HG02885 (cell line): Measurements from ENCODE around the gene HLA-DMB.
"Not testable (repeated sequence)": the region's sequence is repeated elsewhere in the genome, so short reads cannot be mapped to it uniquely, and the experiment has no call there.

ENCODE experiments used
- ATAC-seq: cut with Tn5 transposase; IDR thresholded peaks from one replicate; pipeline ENCODE4 v1.9.1; 2021; ENCODE audit warnings: mild to moderate bottlenecking; ENCODE audit not compliant: unreplicated experiment, poor library complexity

Gene HLA-DMB

GRCh38 chr6:32952817-32953739 lies 12.2 kb upstream of the HLA-DMB start, which contains the start of gene HLA-DMA:
Gene HLA-DMA (minus strand): TSS chr6:32953097. CDS start chr6:32953036, 61 bp downstream.
- ATAC-seq, result peak; percentile 86

DNA sequence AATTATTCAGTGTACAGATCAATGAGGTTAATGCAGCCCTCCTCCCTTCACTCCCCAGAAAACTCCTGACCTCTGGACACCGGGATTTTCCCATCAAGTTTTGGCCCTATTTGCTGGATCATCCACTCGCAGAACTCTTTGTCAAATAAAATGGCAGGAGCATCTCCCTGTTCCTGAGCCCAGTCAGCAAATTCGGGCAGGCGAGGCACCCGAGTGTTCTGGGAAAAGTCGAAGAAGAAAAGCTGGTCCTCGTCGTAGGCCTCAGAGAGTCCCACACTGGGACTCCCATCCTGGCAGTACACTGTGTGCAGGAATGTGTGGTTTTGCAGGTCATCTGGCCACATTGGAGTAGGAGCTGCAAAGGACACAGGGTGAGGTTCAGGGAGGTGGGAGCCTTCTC lies 9.6 kb upstream of the HLA-DMB start:
- ATAC-seq, result no peak

DNA sequence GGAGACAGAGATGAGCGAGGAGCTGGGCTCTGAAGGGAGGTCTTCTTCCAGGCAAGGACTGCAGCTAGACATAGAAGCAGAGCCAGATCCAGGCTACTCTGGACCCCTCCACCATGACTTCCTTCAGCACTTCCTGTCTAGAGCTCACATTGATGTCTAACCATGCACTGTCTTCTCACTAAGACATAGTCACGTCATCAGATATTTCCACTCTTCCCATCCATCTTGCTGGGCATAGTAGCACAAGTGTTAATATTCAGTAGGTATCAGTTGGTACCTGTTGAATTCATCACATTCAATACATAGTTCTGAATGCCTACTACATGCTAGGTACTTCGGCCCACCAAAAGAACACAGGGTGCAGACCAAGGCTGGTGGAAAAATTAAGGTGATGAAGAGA lies 9.2 kb upstream of the HLA-DMB start:
- no peak for ATAC-seq

GRCh38 chr6:32949113-32949512 lies 8.3 kb upstream of the HLA-DMB start:
- ATAC-seq, result no peak

DNA sequence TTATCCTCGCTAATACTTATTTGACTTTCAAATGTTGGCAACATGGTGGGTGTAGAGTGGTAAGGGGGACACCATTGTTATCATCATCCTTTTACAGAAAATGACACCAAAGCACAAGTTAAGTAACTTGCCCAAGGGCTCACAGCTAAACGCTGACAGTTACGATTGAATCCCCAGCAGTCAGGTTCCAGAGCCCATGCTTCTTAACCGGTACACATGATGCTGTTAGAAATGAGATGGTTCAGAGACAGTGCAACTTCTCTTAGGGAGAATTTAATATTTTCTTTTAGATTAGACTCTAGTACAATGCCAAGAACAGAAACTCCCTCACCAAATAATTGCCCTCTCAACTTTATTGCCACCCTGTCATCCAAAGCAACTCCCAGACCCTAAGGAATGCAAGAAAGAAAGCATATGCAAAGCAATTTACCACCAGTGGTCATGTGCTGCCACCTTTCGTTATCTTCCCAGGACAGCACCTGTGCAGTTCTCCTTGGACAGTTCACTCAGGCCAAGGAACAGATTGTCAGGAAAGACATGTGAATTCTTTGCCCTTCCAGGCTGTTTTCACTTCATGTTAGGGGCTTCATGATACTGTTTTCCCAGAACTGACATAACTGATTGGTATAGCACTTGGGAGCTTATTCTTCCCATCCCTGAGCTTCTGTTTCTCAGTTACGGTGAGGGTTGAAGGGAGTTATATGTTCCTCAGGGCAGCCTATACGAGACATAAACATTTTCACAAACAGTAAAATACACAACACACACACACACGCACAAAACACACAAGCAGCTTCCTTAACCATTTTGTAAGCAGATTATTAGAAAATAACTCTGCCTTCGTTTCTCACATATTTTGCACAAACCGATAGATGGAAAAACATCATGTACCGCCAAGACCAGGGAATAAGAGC lies 7.0 kb upstream of the HLA-DMB start:
- no peak for ATAC-seq

DNA sequence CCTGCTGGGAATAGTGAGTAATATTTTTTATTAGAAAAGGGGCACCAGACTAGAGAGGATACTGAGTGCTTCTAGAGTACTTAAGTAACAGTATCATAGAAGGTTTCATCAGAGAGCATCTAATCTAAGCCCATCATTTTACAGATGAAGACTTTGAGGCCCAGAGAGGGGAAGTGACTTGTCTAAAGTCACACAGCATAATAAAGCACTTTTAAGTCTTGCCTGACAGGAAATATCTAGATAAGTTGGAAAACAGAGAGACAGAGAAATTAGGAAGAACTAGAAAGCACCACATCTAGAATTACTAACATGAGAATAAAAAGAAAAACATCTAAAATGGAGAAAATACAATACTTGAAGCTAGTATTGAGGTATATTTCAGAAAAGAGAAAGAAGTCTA lies 6.1 kb upstream of the HLA-DMB start:
- ATAC-seq, result no peak

DNA sequence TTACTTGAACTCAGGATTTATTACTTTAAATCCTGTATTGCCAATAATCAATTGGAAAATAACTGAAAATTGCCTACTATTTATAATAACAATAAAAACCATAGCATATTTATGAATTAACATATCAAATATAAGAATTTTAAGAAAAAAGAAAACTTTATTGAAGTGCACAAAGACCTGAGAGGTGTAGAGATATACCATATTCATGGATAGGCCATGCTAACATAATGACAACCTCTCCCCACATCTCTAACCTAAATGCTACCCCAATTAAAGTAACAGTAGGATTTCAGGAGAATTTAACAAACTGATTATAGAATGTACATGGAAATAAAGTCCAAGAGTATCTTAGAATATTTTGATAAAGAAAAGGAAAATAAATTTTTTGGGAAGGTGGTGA lies 5.1 kb upstream of the HLA-DMB start:
- no peak for ATAC-seq

DNA sequence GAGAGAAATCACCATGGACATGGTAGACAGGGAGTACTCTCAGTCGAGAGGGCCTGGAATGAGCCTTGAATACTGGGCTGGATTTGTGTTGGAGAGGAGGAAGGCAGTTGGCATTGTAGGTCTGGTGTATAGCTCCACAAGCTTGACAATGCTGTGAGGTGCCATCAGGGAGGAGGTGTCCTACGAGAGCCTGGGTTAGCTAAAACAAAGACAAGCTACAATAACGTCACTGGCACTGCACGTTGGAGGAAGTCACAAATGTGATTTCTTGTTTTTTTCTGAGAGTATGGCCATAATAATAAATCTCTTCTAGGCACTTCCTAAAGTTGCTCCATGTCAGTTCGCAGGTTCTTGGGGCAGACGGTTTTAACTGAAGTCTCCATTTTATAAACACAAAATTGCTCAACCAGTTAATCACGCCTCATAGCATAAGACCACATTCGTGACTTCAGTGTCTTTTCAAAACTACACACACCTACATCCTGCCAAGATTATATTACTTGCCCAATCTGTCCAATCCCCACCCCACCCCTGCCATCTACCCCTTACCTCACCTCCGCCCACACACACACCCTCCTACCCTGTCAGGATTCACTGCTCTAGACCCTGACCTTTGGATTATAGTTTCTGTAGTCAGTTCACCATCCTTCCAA lies 4.4 kb upstream of the HLA-DMB start:
- ATAC-seq, result no peak

DNA sequence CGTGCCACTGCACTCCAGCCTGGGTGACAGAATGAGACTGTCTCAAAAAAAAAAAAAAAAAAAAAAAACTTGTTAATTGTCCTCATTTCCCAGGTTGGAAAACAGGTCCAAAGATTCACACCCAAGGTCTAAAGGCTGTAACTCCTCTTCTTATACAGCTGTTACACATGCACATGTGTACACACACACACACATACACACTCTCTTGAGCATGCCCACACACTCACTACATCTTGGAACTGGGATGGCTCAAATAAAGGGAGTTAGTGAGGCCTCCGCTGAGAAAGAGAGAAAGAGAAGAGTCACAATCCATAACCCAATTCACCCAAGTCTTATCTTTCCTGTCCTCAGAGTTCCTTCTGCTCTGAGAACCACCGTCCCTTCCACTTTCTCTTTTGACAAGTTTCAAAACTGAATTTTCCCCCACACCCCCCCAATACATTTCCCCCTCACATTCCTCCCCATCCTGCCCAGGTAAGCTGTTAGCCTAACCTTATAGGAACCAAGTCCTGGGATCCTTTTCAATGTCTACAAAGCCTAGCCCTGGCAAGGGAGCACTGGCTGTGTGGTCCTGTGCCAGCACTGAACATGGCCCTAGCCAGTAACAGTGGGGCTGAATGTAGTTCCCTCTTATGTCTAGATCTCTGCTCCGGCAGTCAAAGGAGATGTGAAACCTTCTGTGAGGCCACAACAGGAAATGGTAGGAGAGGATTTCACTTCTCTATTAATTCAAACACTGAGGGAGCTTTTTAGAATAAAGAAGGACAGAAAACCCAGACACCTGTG lies 3.2 kb upstream of the HLA-DMB start:
- ATAC-seq, result peak; percentile 46

DNA sequence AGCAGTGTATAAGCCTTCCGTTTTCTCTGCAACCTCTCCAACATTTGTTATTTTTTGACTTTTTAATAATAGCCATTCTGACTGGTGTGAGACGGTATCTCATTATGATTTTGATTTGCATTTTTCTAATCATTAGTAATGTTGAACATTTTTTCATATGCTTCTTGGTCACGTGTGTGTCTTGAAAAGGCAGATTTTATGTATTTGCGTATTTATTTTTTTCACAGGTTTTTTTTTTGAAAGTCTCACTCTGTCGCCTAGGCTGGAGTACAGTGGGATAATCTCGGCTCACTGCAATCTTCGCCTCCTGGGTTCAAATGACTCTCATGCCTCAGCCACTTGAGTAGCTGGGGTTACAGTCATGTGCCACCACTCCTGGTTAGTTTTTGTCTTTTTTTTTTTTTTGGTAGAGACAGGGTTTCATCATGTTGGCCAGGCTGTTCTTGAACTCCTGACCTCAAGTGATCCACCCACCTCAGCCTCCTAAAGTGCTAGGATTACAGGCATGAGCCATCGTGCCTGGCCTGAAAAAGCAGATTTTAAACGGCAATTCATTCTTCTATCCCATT lies 1.8 kb upstream of the HLA-DMB start:
- not testable (repeated sequence) for ATAC-seq

DNA sequence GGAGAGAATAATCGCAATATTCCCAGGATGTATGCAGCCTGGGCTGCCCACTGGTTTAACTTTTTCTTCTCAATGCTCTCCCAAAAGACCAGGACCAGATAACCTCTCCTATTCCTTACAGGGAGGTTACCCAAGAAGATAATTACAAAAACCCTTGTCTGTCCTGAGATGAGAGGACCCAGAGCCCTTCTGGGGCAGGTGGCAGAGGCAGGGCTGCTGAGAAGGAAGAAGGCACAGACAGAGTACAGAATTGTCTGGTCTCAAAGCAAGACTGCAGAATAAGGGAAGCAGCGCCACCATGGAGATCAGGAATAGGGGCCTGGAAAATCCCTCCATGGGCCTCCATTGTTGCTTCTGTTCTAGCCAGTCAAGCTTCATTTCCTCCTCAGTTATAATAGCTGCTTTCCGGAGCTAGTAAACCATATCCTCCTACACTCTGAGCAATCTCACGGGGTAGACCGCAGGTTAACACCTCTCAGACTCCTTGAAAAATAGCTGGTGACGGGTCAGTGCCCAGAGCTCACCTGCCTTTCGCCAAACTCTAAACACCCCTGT lies 463 bp upstream of the HLA-DMB start:
- peak; percentile 49 for ATAC-seq

DNA sequence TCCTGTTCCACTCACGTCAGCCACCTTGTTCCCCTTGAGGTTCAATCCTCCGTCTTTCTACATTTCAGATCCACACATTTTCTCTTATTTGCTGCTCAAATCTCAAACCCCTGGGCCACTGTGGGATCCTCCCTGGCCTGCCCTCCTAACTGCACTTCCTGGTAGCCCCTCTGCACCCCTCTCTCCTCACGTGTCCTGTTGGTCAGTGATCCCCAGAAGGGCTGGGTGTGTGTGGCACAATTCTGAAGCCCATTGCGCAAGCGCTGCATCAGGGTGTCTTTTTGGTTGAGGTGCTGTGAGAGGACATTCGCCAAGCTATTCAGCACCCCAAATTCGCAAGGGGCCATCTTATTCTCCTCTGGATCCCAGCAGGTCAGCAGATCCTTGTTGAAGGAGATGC lies 2.3 kb downstream of the HLA-DMB start:
- no peak for ATAC-seq

DNA sequence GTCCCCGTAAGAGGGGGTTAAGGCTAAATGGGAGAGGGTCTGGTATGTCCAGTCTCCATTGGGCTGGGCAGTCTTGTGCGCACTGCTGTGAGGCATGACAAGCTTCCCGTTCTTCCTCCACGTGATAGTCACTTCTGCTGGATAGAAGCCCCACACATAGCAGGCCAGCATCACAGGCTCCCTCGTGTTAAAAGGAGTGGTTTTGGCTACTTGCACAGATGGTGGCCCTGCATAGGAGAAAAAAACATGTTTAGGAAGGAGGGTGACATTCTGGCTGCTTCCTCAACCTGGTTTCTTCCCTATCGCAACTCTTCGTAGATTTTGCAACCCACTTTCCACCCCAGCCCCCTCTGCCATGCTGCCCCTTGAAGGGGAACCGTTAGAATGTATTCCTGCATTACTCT lies 3.6 kb downstream of the HLA-DMB start:
- no peak for ATAC-seq

DNA sequence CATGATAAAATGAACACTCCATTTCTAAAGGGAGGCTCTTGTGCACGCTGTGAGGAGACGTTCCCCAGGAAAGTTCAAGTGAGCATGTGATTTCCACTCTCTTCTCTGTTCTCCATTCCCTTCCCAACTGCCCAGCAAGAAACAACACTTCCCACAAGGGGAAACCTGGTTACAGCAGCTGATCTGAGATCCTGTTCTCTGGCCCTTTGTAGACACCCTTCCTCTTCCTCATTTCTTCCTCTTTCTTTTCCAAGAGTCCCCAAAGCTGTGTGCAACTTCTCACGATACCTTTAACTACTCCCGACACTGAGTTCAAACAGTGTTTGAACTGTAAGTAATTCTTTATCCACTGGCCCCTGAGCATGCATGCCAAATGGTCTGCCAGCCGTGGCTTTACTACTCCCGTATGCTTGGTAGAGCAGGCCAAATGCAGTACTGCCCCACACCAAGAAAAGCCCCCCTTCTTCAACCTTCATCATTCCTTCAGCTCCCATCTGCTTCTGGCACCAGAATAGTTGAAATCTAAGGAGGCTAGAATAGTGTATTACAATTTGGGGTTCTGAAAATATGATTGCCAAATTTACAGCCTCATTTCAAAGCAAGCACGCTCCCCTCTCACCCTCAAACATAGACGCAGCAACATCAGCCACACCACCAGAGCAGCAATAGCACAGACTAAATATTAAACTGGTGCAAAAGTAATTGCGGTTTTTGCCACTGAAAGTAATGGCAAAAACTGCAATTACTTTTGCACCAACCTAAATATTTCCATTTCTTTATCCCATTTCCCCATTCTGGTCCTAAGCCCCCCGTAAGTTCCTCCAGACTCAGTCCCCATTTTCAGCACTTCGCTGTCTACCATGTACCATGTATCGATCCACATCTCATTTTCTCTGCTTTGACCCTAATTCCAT lies 4.3 kb downstream of the HLA-DMB start:
- ATAC-seq, result no peak

DNA sequence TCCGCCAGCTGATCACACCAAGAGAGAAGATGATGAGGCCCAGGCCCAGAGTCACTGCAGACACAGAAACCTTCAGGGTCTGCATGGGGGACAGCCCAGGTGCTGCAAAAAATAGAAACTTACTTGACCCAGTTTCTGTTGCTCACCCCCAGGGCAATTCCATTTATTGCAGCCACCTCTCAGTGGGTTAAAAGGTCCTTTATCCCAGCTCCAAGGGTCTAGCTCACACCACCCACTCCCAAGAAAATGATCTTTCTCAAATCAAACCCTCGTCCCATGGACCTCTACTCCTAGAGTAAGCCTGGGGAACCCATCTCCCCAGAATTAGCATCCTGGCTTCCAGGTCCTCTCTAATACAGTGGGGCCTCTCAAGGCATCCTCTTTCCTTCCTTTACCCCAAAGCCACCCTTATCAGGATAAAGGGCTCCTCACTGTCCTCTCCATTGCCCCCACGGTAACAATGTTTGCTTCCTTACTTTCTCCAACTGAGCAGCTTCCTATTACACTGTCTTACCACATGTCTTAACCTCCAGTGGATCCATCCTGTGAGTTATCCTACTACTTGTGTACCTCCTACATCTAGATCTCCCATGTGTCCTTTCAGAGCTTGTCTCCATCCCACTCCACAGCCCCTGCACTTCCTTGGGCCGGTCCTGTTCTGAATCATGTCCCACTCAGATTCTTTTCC lies 5.1 kb downstream of the HLA-DMB start:
- no peak for ATAC-seq

GRCh38 chr6:32933661-32934085 lies 7.2 kb downstream of the HLA-DMB start:
- ATAC-seq, result no peak

DNA sequence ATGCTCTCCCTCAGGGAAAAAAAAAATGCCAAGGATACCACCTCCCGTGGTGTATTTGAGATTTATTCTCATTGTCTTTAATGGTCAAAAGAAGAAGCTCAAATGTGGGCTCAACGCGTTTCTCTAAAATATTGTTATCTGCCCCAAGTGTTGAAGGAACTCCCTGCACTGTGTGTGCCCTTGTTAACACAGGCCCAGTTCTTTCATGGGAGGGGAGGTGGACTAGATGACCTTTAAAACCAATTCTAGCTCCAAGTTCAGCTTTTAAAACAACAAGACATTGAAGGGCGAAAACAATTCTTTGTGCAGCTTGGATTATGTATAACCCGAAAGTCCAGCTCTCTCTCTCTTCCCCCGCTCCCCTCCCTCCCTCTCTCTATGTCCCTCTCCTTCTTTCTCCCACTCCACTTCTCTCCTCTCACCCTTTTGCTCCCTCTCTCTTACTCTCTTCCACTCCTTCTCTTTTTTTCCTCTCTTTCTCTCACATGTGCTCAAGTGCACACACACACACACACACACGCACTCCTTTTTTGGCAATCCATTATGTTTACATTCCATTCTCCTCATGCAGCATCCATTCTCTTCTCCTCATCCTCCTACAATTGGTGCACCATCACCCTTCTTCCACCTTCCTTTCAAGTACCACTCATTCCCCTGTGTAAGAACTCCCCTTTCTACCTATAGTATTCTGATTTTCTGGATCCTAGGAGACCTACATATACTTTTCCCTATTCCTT lies 8.5 kb downstream of the HLA-DMB start:
- ATAC-seq, result no peak
